GM20000 (cell line): Measurements from ENCODE around the gene SLC22A23.
A peak's percentile ranks its signal among the peaks of the same experiment; 100 is the strongest.
"Not testable (repeated sequence)": the region's sequence is repeated elsewhere in the genome, so short reads cannot be mapped to it uniquely, and the experiment has no call there.

Experiments used
- DNase-seq: peaks from one replicate; pipeline ENCODE4 v3.0.0; 2012; ENCODE audit warnings: low spot score
- TF ChIP-seq, protein P1 (sequence below): IDR thresholded peaks from 2 replicates; pipeline ENCODE4 v1.5.1; 2012; ENCODE audit warnings: mild to moderate bottlenecking, control low read depth; ENCODE audit errors: extremely low read depth, missing control alignments

SLC22A23 gene

GRCh38 chr6:3251462-3252314 is 205.2 kb downstream of the SLC22A23 start:
- DNase-seq = peak; percentile 91
- TF ChIP-seq, protein P1, sequence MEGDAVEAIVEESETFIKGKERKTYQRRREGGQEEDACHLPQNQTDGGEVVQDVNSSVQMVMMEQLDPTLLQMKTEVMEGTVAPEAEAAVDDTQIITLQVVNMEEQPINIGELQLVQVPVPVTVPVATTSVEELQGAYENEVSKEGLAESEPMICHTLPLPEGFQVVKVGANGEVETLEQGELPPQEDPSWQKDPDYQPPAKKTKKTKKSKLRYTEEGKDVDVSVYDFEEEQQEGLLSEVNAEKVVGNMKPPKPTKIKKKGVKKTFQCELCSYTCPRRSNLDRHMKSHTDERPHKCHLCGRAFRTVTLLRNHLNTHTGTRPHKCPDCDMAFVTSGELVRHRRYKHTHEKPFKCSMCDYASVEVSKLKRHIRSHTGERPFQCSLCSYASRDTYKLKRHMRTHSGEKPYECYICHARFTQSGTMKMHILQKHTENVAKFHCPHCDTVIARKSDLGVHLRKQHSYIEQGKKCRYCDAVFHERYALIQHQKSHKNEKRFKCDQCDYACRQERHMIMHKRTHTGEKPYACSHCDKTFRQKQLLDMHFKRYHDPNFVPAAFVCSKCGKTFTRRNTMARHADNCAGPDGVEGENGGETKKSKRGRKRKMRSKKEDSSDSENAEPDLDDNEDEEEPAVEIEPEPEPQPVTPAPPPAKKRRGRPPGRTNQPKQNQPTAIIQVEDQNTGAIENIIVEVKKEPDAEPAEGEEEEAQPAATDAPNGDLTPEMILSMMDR = peak; percentile 84

DNA sequence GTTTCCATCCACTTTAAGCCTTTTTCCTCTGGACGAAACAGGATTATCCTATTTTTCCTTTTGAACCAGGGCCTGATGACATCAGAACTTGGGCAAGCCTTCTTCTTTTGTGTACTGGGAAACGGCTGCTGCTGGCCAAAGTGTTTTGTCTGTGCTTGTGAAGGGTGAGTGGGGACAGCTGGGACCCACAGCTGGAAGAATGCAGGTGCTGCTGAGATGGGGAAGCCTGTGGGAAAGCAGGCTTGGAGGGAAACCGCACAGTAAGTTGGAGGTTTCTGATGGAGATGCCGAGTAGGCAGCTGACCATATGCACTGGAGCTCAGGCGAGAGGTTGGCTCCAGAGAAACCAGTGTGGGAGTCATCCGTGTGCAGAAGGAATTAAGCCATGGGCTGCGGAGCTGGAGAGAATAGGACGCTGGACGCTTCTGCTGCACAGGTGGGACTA is 206.6 kb downstream of the SLC22A23 start:
- DNase-seq = no peak

DNA sequence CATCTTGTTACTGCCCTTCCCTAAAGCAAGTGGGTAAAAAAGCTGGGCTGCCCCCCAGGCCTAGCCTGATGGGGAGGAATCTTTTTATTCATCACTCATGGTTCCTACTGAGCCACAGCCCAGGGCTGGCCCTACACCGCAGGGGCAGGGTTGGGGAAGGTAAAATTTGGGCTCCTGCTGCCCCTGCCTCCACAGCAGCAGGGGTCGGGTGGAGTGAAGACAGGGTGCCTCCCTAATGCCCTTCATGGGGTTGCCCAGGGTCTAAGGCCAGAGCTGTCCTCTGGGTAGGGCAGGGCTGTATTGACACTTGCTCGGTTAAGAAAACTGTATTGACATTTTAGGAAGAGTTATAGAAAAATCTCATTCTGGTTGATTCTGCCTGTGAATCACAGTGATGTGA is 207.0 kb downstream of the SLC22A23 start:
- DNase-seq = no peak
- TF ChIP-seq, protein P1 = no peak

More for the DNA sequence above, 206.6 kb downstream of the SLC22A23 start:
- TF ChIP-seq, protein P1 = no peak

DNA sequence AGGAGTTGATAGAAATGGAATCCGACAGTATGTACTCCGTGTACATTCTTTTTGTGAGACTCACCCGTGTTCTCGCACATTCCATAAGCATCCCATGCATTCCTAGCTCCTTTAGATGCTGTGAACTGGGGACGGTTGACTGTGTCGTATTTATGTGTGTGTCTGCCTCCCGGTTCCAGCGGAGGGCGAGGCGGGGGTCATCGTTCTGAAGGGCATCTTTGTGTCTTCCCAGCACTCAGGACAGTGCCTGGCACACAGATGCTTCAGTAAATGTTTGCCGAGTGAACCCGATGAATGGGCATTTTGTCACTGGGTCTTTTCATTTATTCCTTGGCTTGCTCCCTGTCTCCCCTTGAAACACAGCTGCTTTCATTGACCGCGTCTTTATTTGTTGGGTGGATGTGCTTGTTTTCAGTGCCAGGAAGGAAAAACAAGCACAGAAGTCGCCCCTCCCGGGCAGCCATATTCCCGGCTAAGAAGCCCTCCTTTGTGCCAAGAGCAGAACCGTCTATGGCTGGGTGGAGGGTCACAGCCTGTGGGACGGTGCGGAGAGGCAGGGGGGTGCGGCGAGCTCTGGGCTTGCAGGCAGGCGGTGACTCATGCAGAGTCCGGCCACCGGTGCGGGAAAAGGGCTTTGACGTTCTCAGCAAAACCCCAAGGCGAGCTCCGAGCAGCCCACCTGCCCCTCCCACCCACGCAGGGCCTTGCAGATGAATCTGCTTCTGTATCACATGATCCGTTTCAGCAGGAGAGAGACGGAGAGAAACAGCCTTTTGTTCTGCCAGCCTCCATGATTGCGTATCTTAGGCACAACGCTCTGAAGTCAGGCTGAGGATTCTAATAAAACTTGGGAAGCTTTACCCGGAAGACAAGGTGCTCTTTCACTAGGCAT is 209.3 kb downstream of the SLC22A23 start:
- DNase-seq = no peak
- TF ChIP-seq, protein P1 = no peak

DNA sequence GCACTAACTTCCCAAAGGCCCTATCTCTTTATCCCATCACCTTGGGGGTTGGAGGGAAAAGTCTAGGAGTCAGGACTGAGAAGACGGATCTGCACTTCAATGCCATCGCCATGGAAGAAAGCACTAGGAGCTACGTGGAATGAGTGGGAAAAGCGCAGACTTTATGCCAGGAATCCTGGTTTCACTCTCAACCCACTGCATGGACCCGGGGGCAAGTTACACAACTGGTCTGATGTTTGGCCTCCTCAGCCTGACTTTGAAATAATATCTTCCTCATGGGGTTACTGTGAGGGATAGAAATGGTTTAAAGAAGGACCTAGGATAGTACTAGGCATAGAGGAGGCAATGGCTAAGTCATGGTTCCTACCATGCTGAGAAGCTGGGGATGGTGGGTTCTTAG is 211.6 kb downstream of the SLC22A23 start:
- no peak for DNase-seq
- TF ChIP-seq, protein P1 = no peak

GRCh38 chr6:3244832-3245161 is 212.1 kb downstream of the SLC22A23 start:
- not testable (repeated sequence) for DNase-seq

DNA sequence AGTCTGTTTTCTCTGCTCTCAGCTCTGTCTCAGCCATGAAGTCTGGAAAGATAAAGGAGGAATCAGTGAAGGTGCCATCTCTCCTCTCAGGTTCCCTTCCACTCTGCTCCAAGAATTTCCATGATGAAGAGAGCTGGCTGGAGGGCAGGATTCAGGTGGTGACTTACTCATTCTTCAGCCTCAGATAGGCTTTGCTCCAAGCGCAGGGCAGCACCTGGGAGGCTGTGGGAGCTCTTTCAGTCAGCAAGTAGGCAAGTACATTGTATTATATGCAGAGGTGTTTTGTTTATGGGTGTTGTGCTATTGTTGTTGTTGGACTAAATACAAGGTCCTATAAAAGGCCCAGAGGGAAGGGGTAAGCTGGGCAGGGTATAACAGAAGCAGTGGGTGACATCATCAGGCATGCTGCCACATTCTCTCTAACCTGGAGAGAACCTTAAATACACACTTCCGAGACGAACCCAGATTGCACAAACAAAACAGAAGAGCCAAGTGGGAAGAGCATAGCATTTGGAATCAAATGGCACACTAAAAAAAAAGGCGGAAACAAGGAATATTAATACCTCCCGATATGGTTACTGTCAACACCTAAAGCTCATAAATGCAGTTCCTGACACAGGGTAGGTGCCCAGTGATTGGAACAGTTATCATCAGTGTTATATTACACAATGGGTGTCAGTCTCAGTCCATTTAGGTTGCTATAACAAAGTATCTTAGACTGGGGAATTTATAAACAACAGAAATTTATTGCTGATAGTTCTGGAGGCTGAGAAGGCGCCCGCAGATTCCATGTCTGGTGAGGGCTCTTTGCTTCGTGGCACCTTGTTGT is 212.6 kb downstream of the SLC22A23 start:
- no peak for DNase-seq
- TF ChIP-seq, protein P1 = no peak
